Gastrocnemius medialis (tissue), 4 donors: Measurements from ENCODE around the gene PYM1.

Source experiments
- CTCF ChIP-seq, 5 experiments: fragments of 450-650 bp in 3 of 5; fragments of 200-600 bp in 2 of 5; sonication (generic) in 2 of 5; IDR thresholded peaks in 4 of 5; conservative IDR thresholded peaks in 1 of 5; 1 replicate in 4 of 5; 2 replicates in 1 of 5; pipeline ENCODE4 v1.5.1; 2016 to 2019; ENCODE audit warnings: antibody characterized with exemption in 5 of 5, mild to moderate bottlenecking in 3 of 5, moderate library complexity in 3 of 5
- POLR2A ChIP-seq, 2 donors: fragments of 450-650 bp; IDR thresholded peaks; one replicate each; pipeline ENCODE4 v1.6.1; 2017; ENCODE audit warnings: antibody characterized with exemption in 2 of 2, mild to moderate bottlenecking in 2 of 2, moderate library complexity in 2 of 2

- TF ChIP-seq POLR2A (IDR thresholded peaks at IDR 0.05) (peak; percentile 9 to 23), CTCF (IDR thresholded peaks at IDR 0.05 in 4 of 5, conservative IDR thresholded peaks at IDR 0.05 in 1 of 5) (no peak)
Observed at GRCh38 chr12:55931780-55932550, 4.3 kb upstream of the PYM1 start.
